Osteocyte (in vitro differentiated cells): ENCODE results near the gene PRPF19. TPM values are rescaled to one million over a fixed set of nuclear protein-coding genes. Genes with fewer than 3 reads are reported as not detected.

Experiments
- DNase-seq: peaks from one replicate; pipeline ENCODE4 v3.0.0; 2021; ENCODE audit warnings: mixed read lengths; ENCODE audit not compliant: unreplicated experiment; ENCODE audit errors: extremely low spot score
- H3K27ac Mint-ChIP-seq: one replicate; pipeline ENCODE4 v1.8.0; 2021; ENCODE audit warnings: mild to moderate bottlenecking, mixed read lengths; ENCODE audit not compliant: unreplicated experiment
- H3K27me3 Mint-ChIP-seq: one replicate; pipeline ENCODE4 v1.8.0; 2021; ENCODE audit warnings: mixed read lengths; ENCODE audit not compliant: unreplicated experiment
- H3K36me3 Mint-ChIP-seq: one replicate; pipeline ENCODE4 v1.8.0; 2021; ENCODE audit warnings: mixed read lengths; ENCODE audit not compliant: unreplicated experiment
- H3K4me1 Mint-ChIP-seq: one replicate; pipeline ENCODE4 v1.8.0; 2021; ENCODE audit warnings: mixed read lengths; ENCODE audit not compliant: unreplicated experiment
- H3K4me3 Mint-ChIP-seq: one replicate; pipeline ENCODE4 v1.8.0; 2021; ENCODE audit warnings: mild to moderate bottlenecking, moderate library complexity, mixed read lengths; ENCODE audit not compliant: unreplicated experiment
- H3K9me3 Mint-ChIP-seq: one replicate; pipeline ENCODE4 v1.8.0; 2021; ENCODE audit warnings: mixed read lengths; ENCODE audit not compliant: unreplicated experiment
- CTCF ChIP-seq: fragments of 200-600 bp; sonication (generic); IDR thresholded peaks from 2 replicates; pipeline ENCODE4 v1.5.0; 2021; ENCODE audit warnings: antibody characterized with exemption, mild to moderate bottlenecking, moderate library complexity
- total RNA-seq: library from RNA; stranded (reverse); gene quantifications from 2 replicates; pipeline ENCODE4 v1.2.1, GENCODE V29; 2021

Gene PRPF19
- total RNA-seq, 1 donor from 2014 or later: 78.0 TPM

- no peak overlapping the region for H3K4me3 Mint-ChIP-seq
- H3K4me1 Mint-ChIP-seq: peaks cover 32% of the 10 kb centered on the region
- H3K27me3 Mint-ChIP-seq: no peaks in the 10 kb centered on the region
- H3K27ac Mint-ChIP-seq: no peak overlapping the region
- DNase-seq: no peak
- no peak for TF ChIP-seq CTCF
- H3K9me3 Mint-ChIP-seq: no peaks in the 10 kb centered on the region
- peaks cover 20% of the 10 kb centered on the region for H3K36me3 Mint-ChIP-seq
Observed at GRCh38 chr11:60919956-60920355, 13.6 kb upstream of the PRPF19 start.

- no peak for TF ChIP-seq CTCF
- Mint-ChIP-seq H3K27ac (no peak overlapping the region), H3K27me3 (no peaks in the 10 kb centered on the region), H3K9me3 (no peaks in the 10 kb centered on the region), H3K36me3 (peaks cover 20% of the 10 kb centered on the region), H3K4me3 (no peak overlapping the region), H3K4me1 (peaks cover 32% of the 10 kb centered on the region)
- no peak for DNase-seq
Observed at GRCh38 chr11:60919320-60919719, 12.9 kb upstream of the PRPF19 start.

GRCh38 chr11:60918939-60919265 lies 12.5 kb upstream of the PRPF19 start:
- no peak overlapping the region for H3K4me3 Mint-ChIP-seq
- peaks cover 20% of the 10 kb centered on the region for H3K36me3 Mint-ChIP-seq
- no peaks in the 10 kb centered on the region for H3K9me3 Mint-ChIP-seq
- peaks cover 29% of the 10 kb centered on the region for H3K4me1 Mint-ChIP-seq
- H3K27ac Mint-ChIP-seq: no peak overlapping the region
- no peaks in the 10 kb centered on the region for H3K27me3 Mint-ChIP-seq
- DNase-seq: no peak
- TF ChIP-seq CTCF: no peak

- H3K4me1 Mint-ChIP-seq: peaks cover 31% of the 10 kb centered on the region
- no peak for DNase-seq
- no peaks in the 10 kb centered on the region for H3K27me3 Mint-ChIP-seq
- no peaks in the 10 kb centered on the region for H3K9me3 Mint-ChIP-seq
- H3K27ac Mint-ChIP-seq: no peak overlapping the region
- TF ChIP-seq CTCF: no peak
- H3K4me3 Mint-ChIP-seq: no peak overlapping the region
- peaks cover 19% of the 10 kb centered on the region for H3K36me3 Mint-ChIP-seq
Observed at GRCh38 chr11:60918251-60918938, 12.0 kb upstream of the PRPF19 start.

- H3K4me3 Mint-ChIP-seq: peak overlapping the region; percentile 19
- TF ChIP-seq CTCF: no peak
- no peak for DNase-seq
- H3K27ac Mint-ChIP-seq: peak overlapping the region; percentile 35
- H3K9me3 Mint-ChIP-seq: no peaks in the 10 kb centered on the region
- H3K27me3 Mint-ChIP-seq: no peaks in the 10 kb centered on the region
- H3K4me1 Mint-ChIP-seq: peaks cover 41% of the 10 kb centered on the region
- peaks cover 15% of the 10 kb centered on the region for H3K36me3 Mint-ChIP-seq
Observed at GRCh38 chr11:60917267-60917666, 10.9 kb upstream of the PRPF19 start.
